Esophagus squamous epithelium (tissue), 4 donors: ENCODE results near the gene NKX2-1.

Experiments used
- POLR2A ChIP-seq, 4 donors: fragments of 450-650 bp; IDR thresholded peaks; one replicate each; pipeline ENCODE4 v1.6.1; 2017; ENCODE audit warnings: antibody characterized with exemption in 4 of 4, mild to moderate bottlenecking in 4 of 4, moderate library complexity in 3 of 4
- TF ChIP-seq, protein P1 (sequence below), 6 experiments: fragments of 450-650 bp in 4 of 6; fragments of 200-600 bp in 2 of 6; sonication (generic) in 2 of 6; IDR thresholded peaks; one replicate each; pipeline ENCODE4 v1.5.1; 2016 to 2019; ENCODE audit warnings: antibody characterized with exemption in 6 of 6, mild to moderate bottlenecking in 4 of 6, moderate library complexity in 4 of 6

- TF ChIP-seq, protein P1, sequence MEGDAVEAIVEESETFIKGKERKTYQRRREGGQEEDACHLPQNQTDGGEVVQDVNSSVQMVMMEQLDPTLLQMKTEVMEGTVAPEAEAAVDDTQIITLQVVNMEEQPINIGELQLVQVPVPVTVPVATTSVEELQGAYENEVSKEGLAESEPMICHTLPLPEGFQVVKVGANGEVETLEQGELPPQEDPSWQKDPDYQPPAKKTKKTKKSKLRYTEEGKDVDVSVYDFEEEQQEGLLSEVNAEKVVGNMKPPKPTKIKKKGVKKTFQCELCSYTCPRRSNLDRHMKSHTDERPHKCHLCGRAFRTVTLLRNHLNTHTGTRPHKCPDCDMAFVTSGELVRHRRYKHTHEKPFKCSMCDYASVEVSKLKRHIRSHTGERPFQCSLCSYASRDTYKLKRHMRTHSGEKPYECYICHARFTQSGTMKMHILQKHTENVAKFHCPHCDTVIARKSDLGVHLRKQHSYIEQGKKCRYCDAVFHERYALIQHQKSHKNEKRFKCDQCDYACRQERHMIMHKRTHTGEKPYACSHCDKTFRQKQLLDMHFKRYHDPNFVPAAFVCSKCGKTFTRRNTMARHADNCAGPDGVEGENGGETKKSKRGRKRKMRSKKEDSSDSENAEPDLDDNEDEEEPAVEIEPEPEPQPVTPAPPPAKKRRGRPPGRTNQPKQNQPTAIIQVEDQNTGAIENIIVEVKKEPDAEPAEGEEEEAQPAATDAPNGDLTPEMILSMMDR (IDR thresholded peaks at IDR 0.05) = no peak
- TF ChIP-seq POLR2A (IDR thresholded peaks at IDR 0.05) = no peak
These were observed 7.0 kb downstream of the NKX2-1 start for GRCh38 chr14:36513012-36513420.
